ENCODE measurements around the gene HOTAIR.

HOTAIR gene

GRCh38 chr12:54012631-54013409 lies 38.1 kb upstream of the HOTAIR start:
- Histone ChIP-seq H3K27ac (peak overlapping the region; percentile 35), H3K4me3 (ENCODE audit: low read depth, low read length) (no peak overlapping the region), H3K36me3 (no peaks in the 10 kb centered on the region), H3K9me3 (ENCODE audit: severe bottlenecking) (no peaks in the 10 kb centered on the region), H3K27me3 (ENCODE audit: insufficient read depth, low read depth, severe bottlenecking) (no peaks in the 10 kb centered on the region)
- DNase-seq = no peak
- TF ChIP-seq CTCF (IDR thresholded peaks at IDR 0.05; ENCODE audit: low read depth, low read length) = peak; percentile 39; the same call in 1 of the 2 replicates

GRCh38 chr12:54011665-54012532 lies 37.1 kb upstream of the HOTAIR start:
- H3K36me3 ChIP-seq = no peaks in the 10 kb centered on the region
- no peaks in the 10 kb centered on the region for H3K27me3 ChIP-seq (ENCODE audit: insufficient read depth, low read depth, severe bottlenecking)
- no peak for DNase-seq
- peak overlapping the region; percentile 82 for H3K4me3 ChIP-seq (ENCODE audit: low read depth, low read length)
- no peak for TF ChIP-seq CTCF (IDR thresholded peaks at IDR 0.05; ENCODE audit: low read depth, low read length)
- H3K9me3 ChIP-seq (ENCODE audit: severe bottlenecking) = no peaks in the 10 kb centered on the region
- H3K27ac ChIP-seq = peak overlapping the region; percentile 92

- Histone ChIP-seq H3K4me3 (ENCODE audit: low read depth, low read length) (peak overlapping the region; percentile 82), H3K27me3 (ENCODE audit: insufficient read depth, low read depth, severe bottlenecking) (no peaks in the 10 kb centered on the region), H3K9me3 (ENCODE audit: severe bottlenecking) (no peaks in the 10 kb centered on the region), H3K27ac (peak overlapping the region; percentile 92), H3K36me3 (no peaks in the 10 kb centered on the region)
- no peak for DNase-seq
- TF ChIP-seq CTCF (IDR thresholded peaks at IDR 0.05; ENCODE audit: low read depth, low read length) = no peak
Measured at GRCh38 chr12:54010972-54011664, 36.4 kb upstream of the HOTAIR start.

- no peak for TF ChIP-seq CTCF (IDR thresholded peaks at IDR 0.05; ENCODE audit: low read depth, low read length)
- Histone ChIP-seq H3K27ac (peak overlapping the region; percentile 92), H3K4me3 (ENCODE audit: low read depth, low read length) (peak overlapping the region; percentile 82), H3K27me3 (ENCODE audit: insufficient read depth, low read depth, severe bottlenecking) (no peaks in the 10 kb centered on the region), H3K9me3 (ENCODE audit: severe bottlenecking) (no peaks in the 10 kb centered on the region), H3K36me3 (no peaks in the 10 kb centered on the region)
- no peak for DNase-seq
Measured at GRCh38 chr12:54010053-54010971, 35.6 kb upstream of the HOTAIR start.
